GM15510 (cell line): Measurements from ENCODE around the gene LASP1NB.

ENCODE experiments used
- POLR2A ChIP-seq: IDR thresholded peaks from 3 replicates; pipeline ENCODE4 v1.6.1; 2011; ENCODE audit warnings: borderline replicate concordance; ENCODE audit not compliant: insufficient read length; ENCODE audit errors: extremely low read depth

Gene LASP1NB

DNA sequence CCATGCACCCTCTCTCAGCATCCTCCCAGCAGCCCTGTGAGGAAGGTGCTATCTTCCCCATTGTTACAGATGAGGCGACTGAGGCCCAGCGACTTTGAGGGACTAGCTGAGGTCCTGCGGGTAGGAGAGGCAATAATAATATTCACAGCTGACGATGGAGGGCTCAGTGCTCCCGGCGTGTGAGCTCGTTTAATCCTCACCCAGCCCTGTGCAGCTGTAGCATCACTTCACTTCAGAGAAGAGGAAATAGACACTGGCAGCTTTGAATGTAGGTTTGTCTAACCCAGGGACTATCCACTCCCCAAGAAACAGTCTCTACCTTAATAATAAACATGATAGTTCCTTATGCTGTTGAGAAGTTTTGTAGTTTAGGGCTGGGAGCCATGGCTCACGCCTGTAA, 34.0 kb upstream of the LASP1NB start:
- no peak for TF ChIP-seq POLR2A

DNA sequence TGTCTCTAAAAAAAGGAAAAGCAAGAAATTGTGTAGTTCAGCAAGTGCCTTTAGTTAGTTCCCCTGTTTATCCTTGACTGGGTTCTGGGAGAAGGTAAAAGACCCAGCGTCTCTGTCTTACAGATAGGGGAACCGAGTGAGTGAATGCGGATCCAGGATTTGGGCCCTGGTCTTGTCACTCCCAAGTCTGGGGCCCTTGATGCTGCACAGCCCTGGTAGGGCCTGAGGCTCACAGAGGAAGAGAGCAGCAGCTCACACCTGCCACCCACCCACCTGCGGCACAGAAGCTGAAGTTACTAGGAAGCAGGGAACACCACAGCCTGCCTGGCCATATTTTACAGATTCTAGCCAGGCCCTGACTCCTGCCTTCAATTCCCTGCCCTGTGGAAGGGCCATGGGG, 33.3 kb upstream of the LASP1NB start:
- no peak for TF ChIP-seq POLR2A

DNA sequence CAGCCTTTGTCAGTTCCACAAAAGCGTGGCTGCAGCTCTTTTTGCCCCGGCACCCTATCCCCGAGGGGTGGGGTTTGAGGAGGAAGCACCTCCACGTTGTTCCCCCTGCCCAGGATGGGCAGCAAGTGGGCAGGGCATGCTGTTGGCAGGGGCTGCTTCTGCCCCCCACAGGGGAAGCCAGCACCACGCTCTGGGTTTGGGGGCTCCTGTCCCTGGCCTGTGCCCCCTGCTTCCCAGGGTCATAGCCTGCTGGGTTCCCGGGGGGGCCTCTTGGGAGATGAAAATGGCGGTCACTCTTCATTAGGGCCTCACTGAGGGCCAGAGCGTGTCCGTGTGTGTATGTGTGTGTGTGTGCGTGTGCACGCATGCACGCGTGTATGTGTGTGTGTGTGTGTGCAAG, 32.8 kb upstream of the LASP1NB start:
- TF ChIP-seq POLR2A = no peak

DNA sequence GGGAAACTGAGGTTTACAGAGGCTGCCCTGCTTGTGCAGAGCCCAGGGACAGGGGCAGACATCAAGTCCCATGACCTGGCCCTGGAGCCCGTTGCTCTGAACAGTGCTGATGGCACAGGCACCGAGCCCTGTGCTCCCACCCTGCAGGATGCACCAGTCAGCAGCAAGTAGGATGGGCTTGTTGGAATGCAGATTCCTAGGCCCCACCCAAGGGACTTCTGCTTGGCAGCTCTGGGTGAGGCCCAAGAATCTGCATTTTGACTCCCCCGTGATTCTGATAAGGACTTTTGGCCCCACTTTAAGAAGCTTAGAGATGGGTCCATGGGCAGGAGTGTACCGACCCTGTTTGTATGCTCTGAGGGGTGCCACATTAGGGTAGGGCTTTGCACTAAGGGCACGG, 32.3 kb upstream of the LASP1NB start:
- TF ChIP-seq POLR2A = no peak

DNA sequence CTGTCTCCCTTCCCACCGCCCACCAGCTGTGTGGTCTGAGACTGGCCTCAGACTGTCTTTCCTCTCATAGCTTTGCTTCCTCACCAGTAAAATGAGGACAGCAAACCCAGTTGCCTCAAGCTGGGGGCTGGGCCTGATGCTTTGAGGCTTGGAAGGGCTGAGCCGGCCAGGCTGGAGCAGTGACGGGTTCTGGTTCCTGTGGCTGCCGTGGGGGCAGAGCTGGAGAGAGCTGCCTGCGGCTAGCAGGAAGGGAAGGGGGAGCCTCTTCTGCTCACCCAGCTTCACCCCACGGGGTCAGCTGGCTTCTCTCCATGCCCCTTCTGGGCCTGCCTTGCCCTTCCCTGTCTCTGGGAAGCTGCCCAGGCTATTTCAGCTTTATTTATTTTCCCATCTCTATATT, 31.8 kb upstream of the LASP1NB start:
- TF ChIP-seq POLR2A = no peak

DNA sequence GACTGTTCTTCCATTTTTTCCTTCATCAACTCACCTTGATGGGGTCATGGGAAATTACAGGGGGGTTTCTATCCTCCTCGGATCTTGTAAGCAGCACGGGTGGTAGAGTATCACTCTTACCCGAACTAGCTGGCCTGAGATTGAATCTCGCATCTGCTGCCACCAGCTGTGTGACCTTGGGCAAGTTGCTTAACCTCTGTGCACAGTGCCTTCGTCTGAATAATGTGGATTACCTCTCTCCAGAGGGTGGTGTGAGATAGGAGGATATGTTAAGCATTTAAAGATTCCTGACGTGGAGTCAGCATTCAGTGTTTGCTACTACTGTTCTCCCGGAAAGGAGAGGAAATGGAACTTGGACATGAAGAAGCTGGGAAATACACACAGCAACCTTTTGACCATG, 31.1 kb upstream of the LASP1NB start:
- no peak for TF ChIP-seq POLR2A

DNA sequence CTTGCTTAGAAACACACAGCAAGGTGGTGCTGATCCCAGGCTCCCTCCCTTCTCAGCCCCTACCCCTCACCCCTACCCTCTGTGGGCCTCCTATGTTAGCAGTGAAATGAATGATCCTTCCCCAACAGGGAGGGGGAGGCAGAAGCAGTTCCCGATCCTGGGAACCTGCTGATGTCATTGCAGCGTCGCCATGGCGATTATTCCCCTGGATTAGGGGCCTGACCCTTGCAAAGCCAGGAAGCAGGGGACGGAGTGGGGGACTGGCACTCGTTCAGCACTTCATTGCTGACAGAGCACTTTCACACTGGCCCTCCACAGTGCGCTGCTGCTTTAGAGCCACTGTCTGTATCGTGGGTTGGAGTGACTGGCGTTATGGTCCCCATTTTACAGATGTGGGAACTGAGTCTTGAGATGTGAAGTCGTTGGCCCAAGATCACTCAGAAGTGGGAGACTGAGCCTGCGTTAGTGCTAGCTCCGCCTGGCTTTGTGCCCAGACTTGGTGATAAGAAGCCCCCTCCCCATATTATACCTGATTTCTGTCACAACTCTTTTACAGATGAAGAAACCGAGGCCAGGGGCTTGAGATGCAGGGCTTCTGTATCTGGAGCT, 29.0 kb upstream of the LASP1NB start:
- no peak for TF ChIP-seq POLR2A

DNA sequence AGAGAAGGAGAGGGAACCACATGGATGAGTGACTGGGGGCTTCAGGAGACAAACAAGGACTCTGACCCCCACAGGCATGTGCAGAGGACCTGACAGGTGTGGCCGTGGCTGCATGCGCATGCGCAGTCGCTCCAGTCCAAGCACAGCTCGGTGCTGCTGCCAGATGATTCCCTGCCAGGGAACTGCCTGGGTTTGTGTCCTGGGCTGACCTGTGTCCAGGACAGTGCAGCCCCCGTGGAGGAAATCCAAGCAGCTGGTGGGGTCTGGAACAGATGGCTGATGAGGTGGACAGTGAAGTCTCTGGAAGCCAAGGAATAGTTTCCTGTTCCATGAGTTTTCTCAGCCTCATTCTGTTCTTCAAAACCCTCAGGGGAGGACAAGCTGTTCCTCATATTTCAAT, 28.2 kb upstream of the LASP1NB start:
- TF ChIP-seq POLR2A = no peak

DNA sequence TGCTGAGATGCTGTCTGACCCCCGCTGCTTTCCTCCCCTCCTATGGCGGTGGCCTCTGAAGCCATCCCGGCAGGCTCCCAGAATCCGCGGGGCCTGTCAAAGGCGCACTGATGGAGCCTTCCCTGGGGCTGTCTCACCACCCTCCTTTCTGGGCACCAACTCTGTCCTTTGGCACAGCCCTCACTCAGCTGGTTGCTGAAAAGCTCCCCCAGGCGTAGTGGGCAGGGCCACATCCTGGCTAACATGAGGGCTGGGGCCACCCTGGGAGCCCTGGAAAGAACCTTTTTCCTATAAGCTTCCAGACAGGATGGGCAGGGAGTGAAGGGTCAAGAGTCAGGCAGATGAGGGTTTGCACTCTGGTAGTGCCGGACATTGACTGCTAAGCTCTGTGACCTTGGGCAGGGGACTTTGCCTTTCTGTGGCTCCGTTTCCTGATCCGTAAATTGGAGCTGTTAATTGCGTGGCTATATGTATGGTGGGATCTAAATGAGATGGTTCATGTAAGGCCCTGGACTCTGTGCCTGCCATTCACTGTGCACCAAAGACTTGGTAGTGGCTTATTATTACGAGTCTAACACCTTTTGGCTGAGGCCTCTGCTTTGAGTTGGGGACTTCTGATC, 27.6 kb upstream of the LASP1NB start:
- no peak for TF ChIP-seq POLR2A

DNA sequence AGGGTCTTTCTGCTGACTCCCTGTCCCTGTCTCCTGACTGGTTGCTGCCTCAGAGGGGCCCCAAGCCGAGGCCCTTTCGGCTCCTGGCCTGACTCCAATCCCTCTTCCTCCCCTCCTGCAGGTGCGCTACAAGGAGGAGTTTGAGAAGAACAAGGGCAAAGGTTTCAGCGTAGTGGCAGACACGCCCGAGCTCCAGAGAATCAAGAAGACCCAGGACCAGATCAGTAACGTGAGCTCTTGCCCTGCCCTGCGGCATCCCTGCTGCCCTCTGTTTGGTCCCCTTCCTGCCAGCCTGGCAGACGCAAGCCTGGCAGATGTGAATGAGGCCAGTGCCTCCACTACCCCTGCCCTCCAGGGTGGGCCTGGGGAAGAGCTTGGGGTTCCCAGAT, 27.1 kb upstream of the LASP1NB start:
- no peak for TF ChIP-seq POLR2A

DNA sequence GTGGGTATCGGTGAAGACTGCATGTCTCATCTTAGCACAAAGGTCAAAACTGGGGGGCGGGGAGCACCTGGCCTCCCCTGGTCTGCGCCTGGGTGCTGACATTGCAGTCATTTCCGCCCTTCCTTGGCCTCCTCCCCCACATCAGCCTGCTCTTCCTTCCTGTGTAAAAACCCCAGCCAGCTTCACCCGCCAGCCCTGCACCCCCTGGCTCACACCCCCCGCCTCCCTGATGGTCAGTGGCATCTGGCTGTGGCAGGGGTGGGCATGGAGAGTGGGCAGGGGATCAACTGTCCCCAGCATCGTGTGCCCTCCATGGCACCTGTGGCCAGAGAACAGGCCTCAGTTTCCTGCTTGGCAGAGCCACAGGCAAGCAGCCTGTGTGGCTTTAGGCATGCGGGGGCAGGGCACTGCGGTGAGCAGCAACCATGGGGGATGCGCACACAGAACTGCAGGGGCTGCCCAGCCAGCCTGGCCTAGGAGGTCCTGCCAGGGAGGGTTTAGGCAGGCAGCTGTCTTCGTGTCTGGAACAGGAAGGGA, 26.5 kb upstream of the LASP1NB start:
- TF ChIP-seq POLR2A = peak; percentile 42

DNA sequence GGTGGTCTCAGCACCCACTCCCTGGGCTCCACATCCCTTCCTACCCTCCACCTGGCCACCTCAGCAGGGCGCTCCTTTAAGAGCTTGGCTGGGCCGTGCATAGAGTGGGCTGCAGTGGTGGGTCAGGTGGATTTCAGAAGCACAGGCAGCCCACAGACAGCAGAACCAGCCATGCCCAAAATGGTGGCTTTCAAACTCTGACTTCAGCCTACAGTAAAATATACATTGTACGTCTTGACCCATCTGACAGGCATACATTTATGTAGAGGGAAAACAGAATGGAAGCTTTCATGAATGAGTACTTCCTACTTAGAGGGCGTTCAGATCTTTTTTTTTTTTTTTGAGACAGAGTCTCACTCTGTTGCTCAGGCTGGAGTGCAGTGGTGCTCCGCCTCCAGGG, 26.0 kb upstream of the LASP1NB start:
- TF ChIP-seq POLR2A = no peak

DNA sequence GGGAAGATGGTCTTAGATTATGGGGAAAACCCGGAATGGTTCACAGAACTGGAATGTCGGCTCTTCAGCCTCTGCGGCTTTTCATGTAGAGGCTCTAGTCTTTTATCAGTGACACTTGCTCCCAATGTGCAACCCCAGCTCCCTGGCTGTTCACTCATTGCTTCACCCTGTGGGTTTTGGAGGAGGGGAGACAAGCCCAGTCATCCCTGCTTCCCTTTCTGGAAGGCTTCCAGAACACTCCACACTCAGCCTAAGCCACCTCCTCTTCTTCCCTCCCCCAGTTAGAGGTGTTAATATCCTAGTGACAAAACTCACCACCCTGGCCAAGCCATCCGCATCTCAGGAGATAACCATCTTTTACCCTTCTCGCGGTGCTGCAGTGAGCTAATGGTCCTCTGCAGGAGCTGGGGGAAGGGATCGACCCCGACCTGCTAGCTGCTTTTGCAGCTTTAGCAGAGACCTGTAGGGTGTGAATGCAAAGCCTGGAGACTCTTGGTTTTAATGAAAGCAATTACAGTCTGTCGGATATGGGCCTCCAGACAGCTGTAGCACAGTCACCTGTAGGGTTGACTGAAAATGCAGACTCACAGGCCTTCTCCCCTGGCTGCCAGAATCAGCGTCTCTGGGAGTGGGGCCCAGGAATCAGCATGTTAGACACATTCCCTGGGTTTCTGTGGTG, 24.3 kb upstream of the LASP1NB start:
- no peak for TF ChIP-seq POLR2A

DNA sequence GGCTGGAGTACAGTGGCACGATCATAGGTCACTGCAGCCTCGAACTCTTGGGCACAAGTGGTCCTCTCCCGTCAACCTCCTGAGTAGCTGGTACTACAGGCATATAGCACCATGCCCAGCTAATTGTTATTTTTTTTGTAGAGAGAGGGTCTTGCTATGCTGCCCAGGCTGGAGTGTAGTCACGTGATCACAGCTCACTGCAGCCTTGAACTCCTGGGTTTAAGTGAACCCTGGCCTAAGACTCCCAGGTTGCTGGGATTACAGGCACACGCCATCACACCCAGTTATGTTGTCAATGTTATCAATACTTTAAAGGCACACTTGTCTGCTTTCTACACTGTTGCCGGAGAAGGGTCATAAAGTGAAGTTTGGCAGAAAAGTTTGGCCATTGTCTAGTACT, 22.0 kb upstream of the LASP1NB start:
- TF ChIP-seq POLR2A = no peak

DNA sequence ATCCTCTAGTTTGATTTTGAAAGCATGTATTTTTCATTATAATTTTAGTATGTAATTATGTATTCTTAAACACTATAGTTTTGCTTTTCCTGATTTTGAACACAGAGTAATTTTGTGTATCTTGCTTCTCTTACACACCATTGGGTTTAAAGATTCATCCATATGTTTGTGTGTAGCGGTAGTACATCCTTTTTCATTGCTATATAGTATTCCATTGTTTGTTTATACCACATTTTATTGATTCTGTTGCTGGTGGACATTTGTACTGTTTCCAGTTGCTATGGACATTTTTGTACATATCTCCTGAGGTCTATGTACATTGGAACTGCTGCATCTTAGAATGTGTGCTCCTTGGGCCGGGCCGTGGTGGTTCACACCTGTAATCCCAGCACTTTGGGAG, 20.5 kb upstream of the LASP1NB start:
- TF ChIP-seq POLR2A = no peak

DNA sequence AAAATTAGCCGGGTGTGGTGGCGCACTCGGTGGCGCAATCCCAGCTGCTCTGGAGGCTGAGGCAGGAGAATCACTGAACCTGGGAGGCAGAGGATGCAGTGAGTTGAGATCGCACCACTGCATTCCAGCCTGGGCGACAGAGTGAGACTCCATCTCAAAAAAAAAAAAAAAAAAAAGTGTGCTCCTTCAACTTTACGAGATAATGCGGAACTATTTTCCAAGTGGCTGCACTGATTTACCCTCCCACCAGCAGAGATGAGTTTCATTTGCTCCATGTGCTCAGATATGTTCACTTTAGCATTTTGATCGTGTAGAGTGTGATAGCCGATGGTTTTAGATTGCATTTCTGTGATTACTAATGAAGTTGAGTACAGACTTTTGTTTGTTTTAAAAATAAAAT, 20.0 kb upstream of the LASP1NB start:
- no peak for TF ChIP-seq POLR2A
